ENCODE data around the gene RASL10B.

Gene RASL10B

GRCh38 chr17:35774499-35774898, 43.1 kb downstream of the RASL10B start:
- TF ChIP-seq EZH2phosphoT487 (conservative IDR thresholded peaks at IDR 0.05; ENCODE audit: low read length), result no peak
- no peak for TF ChIP-seq CTCF (IDR thresholded peaks at IDR 0.05; ENCODE audit: insufficient read depth, low read length, poor library complexity, severe bottlenecking)
- H3K27ac ChIP-seq (ENCODE audit: low read depth, low read length), result no peak overlapping the region

GRCh38 chr17:35775039-35775438, 43.6 kb downstream of the RASL10B start:
- no peak for TF ChIP-seq EZH2phosphoT487 (conservative IDR thresholded peaks at IDR 0.05; ENCODE audit: low read length)
- TF ChIP-seq CTCF (IDR thresholded peaks at IDR 0.05; ENCODE audit: insufficient read depth, low read length, poor library complexity, severe bottlenecking), result no peak
- Histone ChIP-seq H3K36me3 (ENCODE audit: low read length) (no peaks in the 10 kb centered on the region), H3K9me2 (replicated peaks; ENCODE audit: insufficient read depth, low read length) (no peaks in the 10 kb centered on the region), H3K79me2 (ENCODE audit: insufficient read depth, low read length) (no peaks in the 10 kb centered on the region), H3F3A (ENCODE audit: insufficient read depth) (no peaks in the 10 kb centered on the region), H3K4me3 (ENCODE audit: insufficient read depth, low read length, poor library complexity, severe bottlenecking) (no peak overlapping the region), H3K4me2 (ENCODE audit: low read depth, low read length, poor library complexity, severe bottlenecking) (no peak overlapping the region), H2AFZ (ENCODE audit: low read depth, low read length, severe bottlenecking) (no peak overlapping the region), H3K9me3 (ENCODE audit: insufficient read depth, low read length) (no peaks in the 10 kb centered on the region), H4K20me1 (ENCODE audit: low read depth, low read length) (no peaks in the 10 kb centered on the region), H3K27me3 (ENCODE audit: low read length) (no peaks in the 10 kb centered on the region), H3K9ac (ENCODE audit: low read length) (no peak overlapping the region), H3K27ac (ENCODE audit: low read depth, low read length) (no peak overlapping the region)

More at GRCh38 chr17:35774499-35774898, 43.1 kb downstream of the RASL10B start:
- H3F3A ChIP-seq (ENCODE audit: insufficient read depth), result no peaks in the 10 kb centered on the region
- H3K4me2 ChIP-seq (ENCODE audit: low read depth, low read length, poor library complexity, severe bottlenecking), result no peak overlapping the region
- no peak overlapping the region for H3K4me3 ChIP-seq (ENCODE audit: insufficient read depth, low read length, poor library complexity, severe bottlenecking)
- H3K9me3 ChIP-seq (ENCODE audit: insufficient read depth, low read length), result no peaks in the 10 kb centered on the region
- H3K9ac ChIP-seq (ENCODE audit: low read length), result no peak overlapping the region
- no peaks in the 10 kb centered on the region for H3K9me2 ChIP-seq (replicated peaks; ENCODE audit: insufficient read depth, low read length)
- H3K36me3 ChIP-seq (ENCODE audit: low read length), result no peaks in the 10 kb centered on the region
- H4K20me1 ChIP-seq (ENCODE audit: low read depth, low read length), result no peaks in the 10 kb centered on the region
- H3K79me2 ChIP-seq (ENCODE audit: insufficient read depth, low read length), result no peaks in the 10 kb centered on the region
- no peak overlapping the region for H2AFZ ChIP-seq (ENCODE audit: low read depth, low read length, severe bottlenecking)
- no peaks in the 10 kb centered on the region for H3K27me3 ChIP-seq (ENCODE audit: low read length)

- H2AFZ ChIP-seq (ENCODE audit: low read depth, low read length, severe bottlenecking), result no peak overlapping the region
- no peak overlapping the region for H3K4me2 ChIP-seq (ENCODE audit: low read depth, low read length, poor library complexity, severe bottlenecking)
- no peaks in the 10 kb centered on the region for H3F3A ChIP-seq (ENCODE audit: insufficient read depth)
- no peak overlapping the region for H3K9ac ChIP-seq (ENCODE audit: low read length)
- H3K9me3 ChIP-seq (ENCODE audit: insufficient read depth, low read length), result no peaks in the 10 kb centered on the region
- no peaks in the 10 kb centered on the region for H3K79me2 ChIP-seq (ENCODE audit: insufficient read depth, low read length)
- no peaks in the 10 kb centered on the region for H4K20me1 ChIP-seq (ENCODE audit: low read depth, low read length)
- no peaks in the 10 kb centered on the region for H3K36me3 ChIP-seq (ENCODE audit: low read length)
- no peak overlapping the region for H3K27ac ChIP-seq (ENCODE audit: low read depth, low read length)
- H3K9me2 ChIP-seq (replicated peaks; ENCODE audit: insufficient read depth, low read length), result no peaks in the 10 kb centered on the region
- H3K4me3 ChIP-seq (ENCODE audit: insufficient read depth, low read length, poor library complexity, severe bottlenecking), result no peak overlapping the region
- TF ChIP-seq EZH2phosphoT487 (conservative IDR thresholded peaks at IDR 0.05; ENCODE audit: low read length), result no peak
- no peak for TF ChIP-seq CTCF (IDR thresholded peaks at IDR 0.05; ENCODE audit: insufficient read depth, low read length, poor library complexity, severe bottlenecking)
- no peaks in the 10 kb centered on the region for H3K27me3 ChIP-seq (ENCODE audit: low read length)
These were observed 44.1 kb downstream of the RASL10B start for GRCh38 chr17:35775583-35775982.

All from SU-DHL-6 (cell line).